ENCODE results near the gene RASD1.

Gene RASD1

DNA sequence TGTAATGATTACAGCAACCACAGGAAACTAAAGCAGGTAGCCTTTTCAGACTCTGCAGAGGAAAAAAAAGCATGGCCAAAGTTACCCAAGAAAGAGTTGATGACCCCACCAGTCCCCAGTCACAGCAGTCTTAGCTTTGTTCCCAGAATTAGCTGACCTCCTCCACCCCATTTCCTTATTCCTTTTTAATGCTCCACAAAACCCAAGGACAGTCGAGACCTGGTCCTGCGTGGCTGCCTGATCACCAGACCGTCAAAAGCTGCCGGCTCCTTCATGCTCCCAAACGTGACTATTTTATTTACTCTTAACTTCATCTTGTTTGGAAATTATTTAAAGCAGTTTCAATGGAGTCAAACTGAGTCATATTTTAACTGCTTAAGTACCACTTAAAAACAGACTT, 48.1 kb downstream of the RASD1 start:
- TF ChIP-seq, protein P1, sequence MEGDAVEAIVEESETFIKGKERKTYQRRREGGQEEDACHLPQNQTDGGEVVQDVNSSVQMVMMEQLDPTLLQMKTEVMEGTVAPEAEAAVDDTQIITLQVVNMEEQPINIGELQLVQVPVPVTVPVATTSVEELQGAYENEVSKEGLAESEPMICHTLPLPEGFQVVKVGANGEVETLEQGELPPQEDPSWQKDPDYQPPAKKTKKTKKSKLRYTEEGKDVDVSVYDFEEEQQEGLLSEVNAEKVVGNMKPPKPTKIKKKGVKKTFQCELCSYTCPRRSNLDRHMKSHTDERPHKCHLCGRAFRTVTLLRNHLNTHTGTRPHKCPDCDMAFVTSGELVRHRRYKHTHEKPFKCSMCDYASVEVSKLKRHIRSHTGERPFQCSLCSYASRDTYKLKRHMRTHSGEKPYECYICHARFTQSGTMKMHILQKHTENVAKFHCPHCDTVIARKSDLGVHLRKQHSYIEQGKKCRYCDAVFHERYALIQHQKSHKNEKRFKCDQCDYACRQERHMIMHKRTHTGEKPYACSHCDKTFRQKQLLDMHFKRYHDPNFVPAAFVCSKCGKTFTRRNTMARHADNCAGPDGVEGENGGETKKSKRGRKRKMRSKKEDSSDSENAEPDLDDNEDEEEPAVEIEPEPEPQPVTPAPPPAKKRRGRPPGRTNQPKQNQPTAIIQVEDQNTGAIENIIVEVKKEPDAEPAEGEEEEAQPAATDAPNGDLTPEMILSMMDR (conservative IDR thresholded peaks at IDR 0.05): no peak
- no peak overlapping the region for H3K27ac ChIP-seq

DNA sequence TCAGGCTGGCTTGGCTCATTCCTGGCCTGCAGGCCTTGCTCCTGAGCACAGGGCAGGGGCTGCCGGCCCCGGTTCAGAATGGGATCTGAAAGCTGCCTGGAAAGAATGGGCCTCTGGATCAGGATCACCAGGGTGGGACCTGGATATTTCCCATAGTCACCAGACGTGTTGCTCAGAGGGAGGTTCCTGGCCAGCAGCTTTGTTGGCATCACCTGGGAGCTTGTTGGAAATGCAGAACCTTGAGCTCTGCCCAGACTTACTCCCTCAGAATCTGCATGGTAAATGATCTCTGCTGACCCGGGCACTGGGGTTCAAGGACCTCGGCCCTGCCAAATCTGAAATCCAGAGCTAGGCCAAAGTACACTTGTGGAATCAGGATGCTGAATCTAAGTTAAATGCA, 48.9 kb downstream of the RASD1 start:
- H3K27ac ChIP-seq: peak overlapping the region; percentile 49; the same call in 1 of the 2 replicates
- TF ChIP-seq, protein P1 (conservative IDR thresholded peaks at IDR 0.05): no peak

DNA sequence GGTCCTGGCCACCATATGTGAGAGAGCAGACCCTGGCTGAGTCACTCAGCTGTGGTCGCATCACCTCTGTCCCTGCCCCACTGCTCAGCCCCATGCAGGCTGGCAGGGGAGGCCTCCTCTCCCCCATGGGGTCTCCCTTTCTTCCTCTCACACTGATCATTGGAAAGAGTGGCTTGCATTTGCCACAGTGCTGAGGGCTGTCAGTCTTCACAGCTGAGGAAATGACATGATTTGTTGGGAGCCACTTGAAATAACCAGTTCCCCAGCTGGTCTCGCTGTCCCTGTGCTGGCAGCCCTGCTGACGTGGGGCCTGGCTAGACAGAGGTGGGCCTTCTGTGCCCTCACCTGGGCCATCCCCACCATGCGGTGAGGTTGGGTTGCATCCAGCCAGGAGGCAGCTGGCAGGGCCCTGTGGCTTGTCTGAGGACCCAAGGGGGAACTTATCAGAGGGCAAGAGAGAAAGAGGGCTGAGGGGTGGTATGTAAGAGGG, 49.5 kb downstream of the RASD1 start:
- peak overlapping the region; percentile 49 for H3K27ac ChIP-seq
- TF ChIP-seq, protein P1 (conservative IDR thresholded peaks at IDR 0.05): no peak

DNA sequence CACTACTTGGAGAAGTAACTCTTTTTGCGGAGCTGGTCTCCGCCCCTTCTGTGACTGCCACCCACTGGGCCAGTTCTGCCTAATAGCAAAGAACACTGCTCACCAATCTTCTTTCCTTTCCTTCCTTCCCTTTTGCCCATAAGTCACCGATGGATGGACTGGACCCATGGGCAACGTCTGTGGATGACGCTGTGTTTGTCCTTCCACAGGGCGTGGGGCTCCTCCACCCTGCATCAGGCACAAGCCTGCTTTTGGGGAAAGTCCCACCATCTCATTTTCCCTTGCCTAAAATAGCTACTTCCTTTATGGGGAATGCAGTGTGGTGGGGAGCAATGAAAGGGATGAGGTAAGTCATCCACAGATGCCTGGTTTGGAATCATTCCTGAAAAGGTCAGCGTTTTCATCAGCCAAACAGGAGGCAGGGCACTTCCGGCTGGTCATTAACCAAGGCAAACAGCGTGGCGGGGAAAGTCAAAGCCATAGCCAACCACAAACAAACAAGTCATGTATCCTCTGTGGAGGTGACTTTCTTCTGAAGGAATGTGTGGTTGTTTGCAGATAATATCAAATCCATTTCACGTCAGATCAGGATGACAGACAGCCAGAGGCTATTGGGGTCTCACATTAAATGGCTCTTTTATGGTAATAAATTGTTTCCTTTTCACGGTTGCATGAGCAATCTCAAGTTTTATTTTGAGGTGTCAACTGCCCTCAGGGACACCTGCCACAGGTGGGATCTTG, 50.1 kb downstream of the RASD1 start:
- TF ChIP-seq, protein P1 (conservative IDR thresholded peaks at IDR 0.05): no peak
- H3K27ac ChIP-seq: peak overlapping the region; percentile 49

DNA sequence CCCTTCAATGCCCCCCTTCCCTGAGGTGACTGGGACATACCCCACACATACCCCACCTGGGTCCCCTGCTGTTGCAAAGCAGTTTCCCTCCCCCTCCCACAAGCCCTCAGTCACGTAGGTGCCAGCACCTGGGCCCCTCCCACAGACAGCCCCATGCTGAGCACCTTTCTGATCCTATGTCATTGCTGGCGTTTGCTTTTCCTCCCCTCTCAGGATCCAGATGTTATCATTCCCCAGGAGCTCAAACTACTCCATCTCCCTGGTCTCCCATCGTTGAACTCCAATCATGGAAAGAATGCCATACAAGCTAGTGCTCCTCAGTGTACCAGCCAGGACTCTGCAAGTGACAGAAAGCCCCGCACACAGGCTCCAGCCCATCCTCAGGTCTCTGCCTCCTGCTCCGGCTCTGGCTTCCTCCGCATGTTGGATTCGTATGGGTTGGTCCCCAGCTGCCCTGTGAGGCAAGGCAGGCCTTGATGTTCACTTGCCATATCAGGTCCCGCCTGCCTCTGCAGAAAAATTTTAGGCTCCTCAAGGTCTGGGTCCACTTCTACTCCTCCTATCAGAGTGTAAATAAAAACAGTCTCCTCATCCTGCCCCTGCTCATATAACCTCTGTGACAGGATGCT, 50.8 kb downstream of the RASD1 start:
- TF ChIP-seq, protein P1 (conservative IDR thresholded peaks at IDR 0.05): no peak
- H3K27ac ChIP-seq: peak overlapping the region; percentile 49

Data from VCaP (cell line).